Measurements from ENCODE around the gene ZP1. TPM values are rescaled to one million over a fixed set of nuclear protein-coding genes. Genes with fewer than 3 reads are reported as not detected.

Gene ZP1
- total and polyA plus RNA-seq, 10 of the 15 experiments (the other 5 are each of a cell fraction or from before 2014, with no cell fraction given): not detected

- ATAC-seq: no peak; the same call in 2 of the 3 replicates
- Histone ChIP-seq H3K9me3 (replicated peaks; ENCODE audit: control insufficient read depth, insufficient read depth, low read length) (no peaks in the 10 kb centered on the region), H3K4me1 (ENCODE audit: control insufficient read depth, insufficient read depth, low read length) (no peaks in the 10 kb centered on the region), H3K27ac (ENCODE audit: control insufficient read depth, insufficient read depth) (no peak overlapping the region), H3K4me2 (ENCODE audit: control insufficient read depth, insufficient read depth) (no peak overlapping the region), H3K27me3 (replicated peaks in 1 of 2; ENCODE audit: control insufficient read depth in 2 of 2, insufficient read depth in 2 of 2, low read length in 1 of 2) (no peaks in the 10 kb centered on the region), H3K36me3 (ENCODE audit: control insufficient read depth in 2 of 2, insufficient read depth in 2 of 2, low read length in 1 of 2) (peaks cover 7 to 22% of the 10 kb centered on the region in 2 experiments), H4K20me1 (ENCODE audit: control insufficient read depth, insufficient read depth) (no peaks in the 10 kb centered on the region), H3K79me2 (ENCODE audit: control insufficient read depth, insufficient read depth, low read length) (no peaks in the 10 kb centered on the region), H3K4me3 (no peak overlapping the region), H3K9ac (ENCODE audit: control insufficient read depth, insufficient read depth, low read length) (no peak overlapping the region), H2AFZ (ENCODE audit: control insufficient read depth, low read depth, low read length) (no peak overlapping the region)
- ChIA-PET SMC1A (ENCODE audit: uncharacterized antibody, unreplicated experiment) (interaction anchor here (3.1 to 3.6 kb wide), 2 partner anchors 59 to 112 kb away, joined by 46 to 50 read pairs; no protein-coding TSS in a partner anchor), CTCF (interaction anchor here (0.5 to 7.1 kb wide), 6 partner anchors 10 to 232 kb away, joined by 3 to 108 read pairs (median 3); no protein-coding TSS in a partner anchor), RAD21 (ENCODE audit: unreplicated experiment) (interaction anchor here (0.7 kb wide), 1 partner anchor 84 kb away, joined by 3 read pairs; no protein-coding TSS in a partner anchor), POLR2A (interaction anchor here (0.5 kb wide), 1 partner anchor 39 kb away, joined by 4 read pairs; no protein-coding TSS in a partner anchor)
- TF ChIP-seq GABPA (IDR thresholded peaks at IDR 0.05; ENCODE audit: low read depth) (no peak), POLR2A (IDR thresholded peaks at IDR 0.05; ENCODE audit: low read depth, low read length) (peak; percentile 64; the same call in 1 of the 2 replicates)
- BruUV-seq (replicated peaks): no TSS peak
- FAIRE-seq: no peak
- in situ Hi-C loops (cut with MboI): loop anchor here (5.0 kb wide), 1 partner anchor 118 kb away; no protein-coding TSS in a partner anchor
- 70% methylated on average over 6 of the region's 6 CpGs for WGBS (ENCODE audit: insufficient coverage, insufficient replicate concordance, low lambda C conversion rate, missing lambda C conversion rate)
- intact Hi-C loops (cut with micrococcal nuclease; ENCODE audit: unreplicated experiment): no loop called here
- DNase-seq (ENCODE audit: low read depth, low spot score): no peak
Measured at GRCh38 chr11:60889869-60890311, 22.5 kb downstream of the ZP1 start.

- no peaks in the 10 kb centered on the region for H4K20me1 ChIP-seq (ENCODE audit: control insufficient read depth, insufficient read depth)
- BruUV-seq (replicated peaks): no TSS peak
- FAIRE-seq (no peak), ATAC-seq (no peak), DNase-seq (ENCODE audit: low read depth, low spot score) (no peak)
- H3K36me3 ChIP-seq (ENCODE audit: control insufficient read depth in 2 of 2, insufficient read depth in 2 of 2, low read length in 1 of 2): peaks cover 9 to 26% of the 10 kb centered on the region in 2 experiments
- H3K9me3 ChIP-seq (replicated peaks; ENCODE audit: control insufficient read depth, insufficient read depth, low read length): no peaks in the 10 kb centered on the region
- CTCF ChIA-PET: interaction anchor here (4.2 to 7.1 kb wide), 2 partner anchors 9 to 59 kb away, joined by 51 to 108 read pairs; no protein-coding TSS in a partner anchor
- H3K79me2 ChIP-seq (ENCODE audit: control insufficient read depth, insufficient read depth, low read length): no peaks in the 10 kb centered on the region
- H3K27ac ChIP-seq (ENCODE audit: control insufficient read depth, insufficient read depth): no peak overlapping the region
- no peak overlapping the region for H3K9ac ChIP-seq (ENCODE audit: control insufficient read depth, insufficient read depth, low read length)
- no peak overlapping the region for H3K4me2 ChIP-seq (ENCODE audit: control insufficient read depth, insufficient read depth)
- H3K4me3 ChIP-seq: no peak overlapping the region
- SMC1A ChIA-PET (ENCODE audit: uncharacterized antibody, unreplicated experiment): no interaction called here
- H3K27me3 ChIP-seq (replicated peaks in 1 of 2; ENCODE audit: control insufficient read depth in 2 of 2, insufficient read depth in 2 of 2, low read length in 1 of 2): no peaks in the 10 kb centered on the region
- 50% methylated on average over 5 of the region's 5 CpGs for WGBS (ENCODE audit: insufficient coverage, insufficient replicate concordance, low lambda C conversion rate, missing lambda C conversion rate)
- H2AFZ ChIP-seq (ENCODE audit: control insufficient read depth, low read depth, low read length): no peak overlapping the region
- RAD21 ChIA-PET (ENCODE audit: unreplicated experiment): no interaction called here
- intact Hi-C loops (cut with micrococcal nuclease; ENCODE audit: unreplicated experiment) (no loop called here), in situ Hi-C loops (cut with MboI) (loop anchor here (5.0 kb wide), 1 partner anchor 118 kb away; no protein-coding TSS in a partner anchor)
- H3K4me1 ChIP-seq (ENCODE audit: control insufficient read depth, insufficient read depth, low read length): no peaks in the 10 kb centered on the region
- POLR2A ChIA-PET: interaction anchor here (0.6 kb wide), 2 partner anchors 41 to 115 kb away, joined by 3 to 5 read pairs; no protein-coding TSS in a partner anchor
- TF ChIP-seq ZBTB40 (IDR thresholded peaks at IDR 0.05; ENCODE audit: borderline replicate concordance): no peak
- TF ChIP-seq POLR2AphosphoS2 (IDR thresholded peaks at IDR 0.05; ENCODE audit: low read depth, low read length): no peak
- TF ChIP-seq ZNF274 (IDR thresholded peaks at IDR 0.05; ENCODE audit: insufficient read depth, insufficient read length): no peak
- no peak for TF ChIP-seq RFX5 (IDR thresholded peaks at IDR 0.05; ENCODE audit: low read depth, low read length)
- TF ChIP-seq IRF3 (IDR thresholded peaks at IDR 0.05): no peak
- no peak for TF ChIP-seq TCF7 (IDR thresholded peaks at IDR 0.05; ENCODE audit: borderline replicate concordance)
- no peak for TF ChIP-seq PAX5 (IDR thresholded peaks at IDR 0.05; ENCODE audit: borderline replicate concordance, low read depth, low read length)
- TF ChIP-seq ATF2 (IDR thresholded peaks at IDR 0.05; ENCODE audit: low read length): no peak
- TF ChIP-seq SPI1 (IDR thresholded peaks at IDR 0.05; ENCODE audit: borderline replicate concordance, insufficient read depth, low read depth, low read length): no peak
Measured at GRCh38 chr11:60890696-60891095, 23.4 kb downstream of the ZP1 start.
